ENCODE results near the gene NRARP.

DNA sequence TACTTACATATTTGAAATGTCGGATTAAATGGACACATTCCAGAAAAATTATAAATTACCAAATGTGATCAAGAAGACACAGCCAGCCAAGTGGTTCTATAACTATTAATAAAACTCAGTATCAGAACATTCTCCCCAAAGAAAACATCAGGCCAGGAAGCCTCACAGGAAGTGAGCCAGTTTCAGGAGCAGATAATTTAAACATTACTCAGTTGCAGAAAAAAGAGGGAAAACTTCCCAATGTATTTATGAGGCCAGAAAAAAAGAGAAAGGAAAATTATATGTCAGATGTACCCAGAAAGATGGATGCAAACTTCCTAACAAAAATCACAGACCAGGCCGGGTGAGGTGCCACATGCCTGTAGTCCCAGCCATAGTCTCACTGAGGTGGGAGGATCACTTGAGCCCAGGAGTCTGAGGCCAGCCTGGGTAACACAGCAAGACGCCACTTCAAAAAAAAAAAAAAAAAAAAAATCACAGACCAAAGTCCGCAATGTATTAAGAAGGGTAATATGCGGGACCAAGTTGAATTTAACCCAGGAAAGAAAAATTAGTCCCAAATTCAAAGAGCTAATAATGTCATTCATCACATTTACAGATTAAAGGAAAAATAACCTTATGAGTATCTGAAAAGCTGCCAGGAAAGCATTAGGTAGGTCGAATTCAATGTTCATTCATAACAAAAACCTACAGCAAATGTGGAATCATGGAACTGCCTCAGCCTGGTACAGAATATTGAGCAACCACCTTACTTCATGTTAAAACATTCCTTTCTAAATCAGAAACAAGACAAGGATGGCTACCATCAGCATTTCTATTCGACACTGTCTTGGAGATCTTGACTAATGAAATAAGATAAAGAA lies 37.2 kb upstream of the NRARP start:
- TF ChIP-seq POLR2A (IDR thresholded peaks at IDR 0.05): no peak
- no peak for TF ChIP-seq CTCF (IDR thresholded peaks at IDR 0.05)
